Ovary (tissue), 9 donors: ENCODE data around the gene TBC1D5. TPM values are rescaled to one million over a fixed set of nuclear protein-coding genes. Genes with fewer than 3 reads are reported as not detected.

Source experiments
- DNase-seq, 5 donors: peaks; one replicate each; pipeline ENCODE4 v3.0.0-alpha.2; 2019 to 2020
- H3K27ac ChIP-seq, 2 donors: fragments of 200-600 bp; one replicate each; pipeline versions ENCODE4 v1.5.1 to v1.8.0; 2019 to 2022
- H3K27me3 ChIP-seq: fragments of 200-600 bp; one replicate; pipeline ENCODE4 v1.8.0; 2022
- H3K36me3 ChIP-seq: fragments of 200-600 bp; sonication (generic); one replicate; pipeline ENCODE4 v1.5.1; 2019
- H3K4me1 ChIP-seq: one replicate; pipeline ENCODE4 v1.8.1; 2013; ENCODE audit warnings: mild to moderate bottlenecking, moderate library complexity; ENCODE audit not compliant: insufficient read depth
- H3K4me3 ChIP-seq: fragments of 200-600 bp; sonication (generic); one replicate; pipeline ENCODE4 v1.5.1; 2017
- H3K9me3 ChIP-seq, 2 donors: fragments of 200-600 bp in 1 of 2; sonication (generic) in 1 of 2; one replicate each; pipeline versions ENCODE4 v1.5.1 to v1.8.1; 2013 to 2019; ENCODE audit warnings: mild to moderate bottlenecking in 1 of 2, moderate library complexity in 1 of 2
- EP300 ChIP-seq: sonication (generic); formaldehyde crosslinking; IDR thresholded peaks from one replicate; pipeline ENCODE4 v1.6.1; 2017; ENCODE audit warnings: antibody characterized with exemption
- POLR2A ChIP-seq: fragments of 450-650 bp; IDR thresholded peaks from one replicate; pipeline ENCODE4 v1.6.1; 2017; ENCODE audit warnings: antibody characterized with exemption, mild to moderate bottlenecking, moderate library complexity
- WGBS, 3 donors: extraction: QIAGEN DNeasy Blood & Tissue Kit in 1 of 3; methylation state at CpG; one replicate each; pipeline versions ENCODE4 v1.1.5 to v1.1.7; 2013 to 2017; 5-methylcytosine and 5-hydroxymethylcytosine counted together
- intact Hi-C, 4 donors: fragments of 100-400 bp; cut with DNase I; formaldehyde crosslinking; loops; one replicate each; pipeline versions ENCODE4 v1.11.0 to v1.15.1; 2022 to 2023
- polyA plus RNA-seq, 2 donors: library from polyadenylated mRNA; stranded (reverse); fragments of 200-250 nt in 1 of 2; fragments of 350-450 nt in 1 of 2; fragmentation: Illumina TruSeq in 1 of 2; extraction: RNeasy Lipid Tissue Mini Kit (QIAGEN cat#74804) in 1 of 2; gene quantifications; one replicate each; pipeline ENCODE4 v1.2.3, GENCODE V29; 2013 to 2014
- small RNA-seq: library from RNA; depleted of rRNA; stranded (forward); fragments of <200 nt; gene quantifications from one replicate; pipeline ENCODE3, GENCODE V24; 2016
- total RNA-seq, 7 donors: library from RNA; depleted of rRNA in 2 of 7; stranded (reverse); fragments of >200 nt in 2 of 7; fragmentation: NEBNext Ultra II Directional in 3 of 7; extraction: Animal tissue kit (Norgen Biotek cat#: 25700) in 3 of 7; gene quantifications; one replicate each; pipeline versions ENCODE4 v1.1.0 to v1.2.4, GENCODE V29; 2016 to 2023
- TF ChIP-seq, protein P1 (sequence below), 3 donors: fragments of 450-650 bp in 2 of 3; fragments of 200-600 bp in 1 of 3; IDR thresholded peaks; one replicate each; pipeline versions ENCODE4 v1.5.1 to v1.8.0; 2016 to 2022; ENCODE audit warnings: antibody characterized with exemption in 3 of 3, mild to moderate bottlenecking in 1 of 3
- donor health status: DM: no; HTN: no; CAD: no; lungs with moderate emphysema.
- donor health status: DM: no; HTN: no; CAD: no.
- donor health status: Bipolar disorder and iron deficiency.
- donor health status: DM: yes; HTN: yes; CAD: no.
- donor health status: DM: no; HTN: no; CAD: no.
- donor health status: DM: yes; HTN: yes; CAD: no.

The TBC1D5 gene
- total and polyA plus RNA-seq, 9 donors = 20.7 to 73.5 (median 61.0) TPM

DNA sequence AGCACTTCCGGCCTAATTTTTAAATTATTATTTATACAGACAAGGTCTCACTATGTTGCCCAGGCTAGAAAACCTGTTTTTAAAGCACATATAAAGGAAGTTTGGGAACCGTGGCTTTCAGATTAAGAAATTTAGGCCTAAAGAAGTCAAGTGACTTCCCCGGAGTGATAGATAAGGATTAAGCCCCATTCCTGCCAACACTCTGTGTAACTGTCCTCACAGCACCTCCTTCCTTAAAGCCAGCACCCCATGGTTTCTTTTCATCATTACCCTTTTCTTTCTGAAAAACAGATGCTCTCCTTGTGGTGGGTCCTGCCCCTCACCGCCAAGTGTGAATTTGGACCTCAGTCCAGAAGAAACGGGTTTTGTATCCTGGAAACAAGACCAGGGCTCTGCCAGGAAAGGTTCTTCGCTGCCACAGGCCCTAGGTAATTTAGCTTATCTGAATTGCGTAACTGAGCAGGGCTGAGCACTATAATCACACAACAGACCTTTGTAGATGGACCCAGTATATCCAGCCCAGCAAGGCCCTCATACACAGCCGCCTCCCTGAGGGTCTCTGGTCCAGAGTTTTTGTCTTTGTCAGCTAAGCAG is 626.3 kb downstream of the TBC1D5 start:
- no peaks in the 10 kb centered on the region for H3K9me3 ChIP-seq
- no peaks in the 10 kb centered on the region for H3K4me1 ChIP-seq
- 89 to 92% (median 91%) methylated on average over 8 of the region's 8 CpGs for WGBS, 3 donors
- no peak for DNase-seq
- no peaks in the 10 kb centered on the region for H3K36me3 ChIP-seq
- no peaks in the 10 kb centered on the region for H3K27me3 ChIP-seq
- intact Hi-C loops = no loop called here
- TF ChIP-seq POLR2A (no peak), EP300 (no peak)
- TF ChIP-seq, protein P1, sequence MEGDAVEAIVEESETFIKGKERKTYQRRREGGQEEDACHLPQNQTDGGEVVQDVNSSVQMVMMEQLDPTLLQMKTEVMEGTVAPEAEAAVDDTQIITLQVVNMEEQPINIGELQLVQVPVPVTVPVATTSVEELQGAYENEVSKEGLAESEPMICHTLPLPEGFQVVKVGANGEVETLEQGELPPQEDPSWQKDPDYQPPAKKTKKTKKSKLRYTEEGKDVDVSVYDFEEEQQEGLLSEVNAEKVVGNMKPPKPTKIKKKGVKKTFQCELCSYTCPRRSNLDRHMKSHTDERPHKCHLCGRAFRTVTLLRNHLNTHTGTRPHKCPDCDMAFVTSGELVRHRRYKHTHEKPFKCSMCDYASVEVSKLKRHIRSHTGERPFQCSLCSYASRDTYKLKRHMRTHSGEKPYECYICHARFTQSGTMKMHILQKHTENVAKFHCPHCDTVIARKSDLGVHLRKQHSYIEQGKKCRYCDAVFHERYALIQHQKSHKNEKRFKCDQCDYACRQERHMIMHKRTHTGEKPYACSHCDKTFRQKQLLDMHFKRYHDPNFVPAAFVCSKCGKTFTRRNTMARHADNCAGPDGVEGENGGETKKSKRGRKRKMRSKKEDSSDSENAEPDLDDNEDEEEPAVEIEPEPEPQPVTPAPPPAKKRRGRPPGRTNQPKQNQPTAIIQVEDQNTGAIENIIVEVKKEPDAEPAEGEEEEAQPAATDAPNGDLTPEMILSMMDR (IDR thresholded peaks at IDR 0.05) = no peak
- no peak overlapping the region for H3K27ac ChIP-seq
- no peak overlapping the region for H3K4me3 ChIP-seq

DNA sequence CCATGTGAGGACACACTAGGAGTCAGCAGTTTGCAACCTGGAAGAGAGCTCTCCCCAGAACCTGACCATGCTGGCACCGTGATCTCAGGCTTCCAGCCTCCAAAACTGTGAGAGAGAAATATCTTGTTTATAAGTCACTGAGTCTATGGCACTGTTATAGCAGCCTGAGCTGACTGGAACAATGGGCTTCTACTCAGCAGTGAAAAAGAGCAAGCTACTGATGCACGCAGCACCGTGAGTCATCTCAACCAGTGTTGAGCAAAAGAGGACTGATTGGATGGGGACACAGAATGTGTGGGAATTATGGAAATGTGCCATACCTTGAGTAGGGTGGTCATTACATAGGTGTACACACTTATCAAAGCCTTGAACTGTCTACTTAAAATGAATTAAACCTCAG is 627.2 kb downstream of the TBC1D5 start:
- intact Hi-C loops = no loop called here
- Histone ChIP-seq H3K27me3 (no peaks in the 10 kb centered on the region), H3K36me3 (no peaks in the 10 kb centered on the region), H3K9me3 (no peaks in the 10 kb centered on the region), H3K4me1 (no peaks in the 10 kb centered on the region), H3K4me3 (no peak overlapping the region), H3K27ac (no peak overlapping the region)
- DNase-seq = no peak
- WGBS, 3 donors = 96% methylated on average over 3 of the region's 3 CpGs
- TF ChIP-seq POLR2A (no peak), EP300 (no peak)
- TF ChIP-seq, protein P1 (IDR thresholded peaks at IDR 0.05) = no peak

DNA sequence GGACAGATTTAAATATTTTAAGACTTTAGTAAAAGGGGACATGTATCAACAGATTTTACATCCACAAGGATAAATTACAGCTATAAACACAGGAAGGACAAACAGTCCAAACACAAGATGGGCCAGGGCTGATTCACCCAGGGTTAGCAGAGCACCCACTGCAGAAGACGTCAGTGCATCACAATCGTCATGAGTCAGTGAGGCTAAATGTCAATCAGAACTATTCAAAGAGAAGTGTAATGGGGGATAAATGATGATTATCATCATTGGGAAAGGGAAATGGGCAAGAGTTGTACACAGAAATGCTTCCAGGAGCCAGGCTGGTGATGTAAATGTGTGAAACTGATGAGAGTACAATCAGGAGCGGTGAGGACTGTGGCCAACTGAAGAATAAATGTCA is 630.8 kb downstream of the TBC1D5 start:
- Histone ChIP-seq H3K27me3 (no peaks in the 10 kb centered on the region), H3K36me3 (no peaks in the 10 kb centered on the region), H3K4me3 (no peak overlapping the region), H3K4me1 (no peaks in the 10 kb centered on the region), H3K27ac (no peak overlapping the region), H3K9me3 (no peaks in the 10 kb centered on the region)
- intact Hi-C loops = no loop called here
- 53 to 60% (median 59%) methylated on average over 3 of the region's 3 CpGs for WGBS, 3 donors
- TF ChIP-seq, protein P1 (IDR thresholded peaks at IDR 0.05) = no peak
- TF ChIP-seq POLR2A (no peak), EP300 (no peak)
- no peak for DNase-seq

DNA sequence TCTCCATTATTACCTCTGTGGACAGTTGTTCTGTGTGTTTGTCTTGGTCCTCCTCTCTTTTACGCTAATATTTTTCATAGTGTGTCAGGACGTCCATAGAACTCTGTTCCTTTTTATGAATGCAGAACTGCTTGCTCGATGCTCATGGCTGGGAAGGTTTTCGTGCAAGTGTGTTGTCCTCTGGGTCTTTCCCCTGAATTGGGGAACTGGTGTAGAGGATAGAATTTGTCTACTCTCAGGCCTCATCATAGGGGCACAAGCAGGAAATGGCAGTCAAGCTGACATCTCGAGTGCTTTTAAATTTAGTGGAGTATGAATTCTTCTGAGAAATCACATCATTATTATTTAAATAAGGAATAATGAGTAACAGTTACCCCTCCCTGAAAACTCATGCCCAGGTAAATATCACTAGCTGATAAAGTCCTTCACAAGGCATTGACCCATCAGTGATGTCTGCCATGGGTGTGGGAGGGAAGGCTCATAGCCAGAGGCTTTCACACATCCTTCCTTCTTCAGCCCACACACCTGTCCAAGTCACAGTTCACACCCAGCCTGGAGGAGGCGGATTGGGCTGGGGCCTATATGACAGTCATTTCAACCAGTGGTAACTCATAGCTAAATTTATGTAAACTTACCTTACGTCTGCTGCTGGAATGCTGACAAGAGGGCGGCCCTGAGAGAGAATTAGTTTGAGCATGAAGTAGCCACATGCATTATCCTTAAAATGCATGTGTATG is 631.6 kb downstream of the TBC1D5 start:
- Histone ChIP-seq H3K27me3 (no peaks in the 10 kb centered on the region), H3K27ac (no peak overlapping the region), H3K4me3 (no peak overlapping the region), H3K9me3 (no peaks in the 10 kb centered on the region), H3K36me3 (no peaks in the 10 kb centered on the region), H3K4me1 (no peaks in the 10 kb centered on the region)
- intact Hi-C loops = no loop called here
- no peak for DNase-seq
- TF ChIP-seq, protein P1 (IDR thresholded peaks at IDR 0.05) = no peak
- TF ChIP-seq EP300 = no peak
- TF ChIP-seq POLR2A = no peak
- 72 to 83% (median 80%) methylated on average over 8 of the region's 8 CpGs for WGBS, 3 donors

Small RNA genes within 50 kb of the gene (small RNA-seq; reads per million reads assigned to genes)
- gene AC104451.1 = not detected
- gene RNU7-10P = not detected
